Esophagus muscularis mucosa (tissue), 3 donors: Measurements from ENCODE around the gene CC2D2A.

Experiments used
- POLR2A ChIP-seq: fragments of 450-650 bp; IDR thresholded peaks from one replicate; pipeline ENCODE4 v1.6.1; 2017; ENCODE audit warnings: antibody characterized with exemption, moderate library complexity, mild to moderate bottlenecking, low read depth
- TF ChIP-seq, protein P1 (sequence below), 3 experiments: fragments of 200-600 bp in 2 of 3; fragments of 450-650 bp in 1 of 3; sonication (generic) in 2 of 3; IDR thresholded peaks; one replicate each; pipeline ENCODE4 v1.5.1; 2017 to 2019; ENCODE audit warnings: antibody characterized with exemption in 3 of 3, mild to moderate bottlenecking in 2 of 3, moderate library complexity in 1 of 3

- TF ChIP-seq, protein P1, sequence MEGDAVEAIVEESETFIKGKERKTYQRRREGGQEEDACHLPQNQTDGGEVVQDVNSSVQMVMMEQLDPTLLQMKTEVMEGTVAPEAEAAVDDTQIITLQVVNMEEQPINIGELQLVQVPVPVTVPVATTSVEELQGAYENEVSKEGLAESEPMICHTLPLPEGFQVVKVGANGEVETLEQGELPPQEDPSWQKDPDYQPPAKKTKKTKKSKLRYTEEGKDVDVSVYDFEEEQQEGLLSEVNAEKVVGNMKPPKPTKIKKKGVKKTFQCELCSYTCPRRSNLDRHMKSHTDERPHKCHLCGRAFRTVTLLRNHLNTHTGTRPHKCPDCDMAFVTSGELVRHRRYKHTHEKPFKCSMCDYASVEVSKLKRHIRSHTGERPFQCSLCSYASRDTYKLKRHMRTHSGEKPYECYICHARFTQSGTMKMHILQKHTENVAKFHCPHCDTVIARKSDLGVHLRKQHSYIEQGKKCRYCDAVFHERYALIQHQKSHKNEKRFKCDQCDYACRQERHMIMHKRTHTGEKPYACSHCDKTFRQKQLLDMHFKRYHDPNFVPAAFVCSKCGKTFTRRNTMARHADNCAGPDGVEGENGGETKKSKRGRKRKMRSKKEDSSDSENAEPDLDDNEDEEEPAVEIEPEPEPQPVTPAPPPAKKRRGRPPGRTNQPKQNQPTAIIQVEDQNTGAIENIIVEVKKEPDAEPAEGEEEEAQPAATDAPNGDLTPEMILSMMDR (IDR thresholded peaks at IDR 0.05), result no peak
- TF ChIP-seq POLR2A, result no peak
These were observed 82.2 kb downstream of the CC2D2A start for GRCh38 chr4:15551740-15552446.
